ENCODE measurements around the gene PHLDA2. TPM values are rescaled to one million over a fixed set of nuclear protein-coding genes. Genes with fewer than 3 reads are reported as not detected.

Gene PHLDA2
- total RNA-seq, 1 donor from 2014 or later = 0.42 TPM

DNA sequence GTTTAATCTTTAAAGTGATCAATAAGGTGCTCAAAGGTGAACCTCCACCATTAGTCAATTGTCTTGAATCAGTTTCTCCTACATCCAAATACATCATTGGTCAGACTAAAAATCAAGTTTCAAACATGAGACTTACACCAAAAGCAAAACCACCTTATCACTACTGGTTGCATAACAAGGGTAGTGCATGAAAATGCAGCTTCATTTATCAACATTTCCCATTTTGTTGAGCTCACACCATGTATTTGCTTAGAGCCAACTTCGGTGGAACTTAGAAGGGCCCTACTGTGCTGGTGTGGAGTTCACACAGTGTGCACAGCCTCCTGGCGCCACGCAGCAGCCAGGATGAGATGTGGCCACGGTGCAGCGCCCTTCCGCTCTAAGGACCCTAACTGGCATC is 23.1 kb upstream of the PHLDA2 start:
- H3K4me3 Mint-ChIP-seq = no peak overlapping the region

DNA sequence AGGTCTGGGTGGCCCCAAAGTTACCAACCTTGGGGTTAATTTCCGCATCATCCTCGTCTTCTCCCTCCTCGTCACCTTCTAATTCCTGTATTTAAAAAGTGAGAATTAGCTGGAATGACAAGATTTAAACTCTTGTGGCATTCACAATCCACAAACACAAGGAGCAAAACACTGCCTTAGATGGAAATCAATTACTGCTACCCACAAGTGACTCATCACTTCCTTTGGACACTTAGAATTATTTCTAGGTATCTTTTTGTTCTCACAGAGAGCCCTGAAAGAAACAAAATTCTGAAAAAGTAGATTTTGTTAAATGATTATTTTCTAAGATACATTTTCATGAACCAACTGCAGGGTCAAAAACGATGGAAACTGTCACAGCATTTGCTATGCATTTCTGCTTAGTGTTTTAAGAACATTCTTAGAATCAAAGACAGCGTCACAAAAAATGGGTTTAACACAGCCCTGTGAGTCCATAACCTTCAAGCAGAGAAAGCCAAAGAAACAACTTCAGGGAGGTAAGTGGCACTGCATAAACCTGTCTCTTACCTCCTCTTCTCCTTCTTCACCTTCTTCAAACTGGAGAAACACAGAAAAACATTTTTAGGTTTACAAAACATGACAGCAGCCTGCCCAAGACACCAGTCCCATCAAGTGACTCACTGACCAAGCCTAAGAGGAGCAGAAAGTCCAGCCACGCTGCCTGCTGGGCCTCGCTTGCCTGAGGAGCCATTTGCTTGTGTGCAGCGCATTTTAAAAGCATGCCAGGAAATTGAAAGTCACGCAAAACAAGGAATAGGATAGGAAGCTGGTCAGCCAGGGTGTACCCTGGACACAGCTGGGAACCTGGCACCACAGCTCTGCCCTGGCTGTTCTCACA is 22.3 kb upstream of the PHLDA2 start:
- H3K9me3 Mint-ChIP-seq = no peaks in the 10 kb centered on the region
- DNase-seq = no peak
- TF ChIP-seq, protein P1, sequence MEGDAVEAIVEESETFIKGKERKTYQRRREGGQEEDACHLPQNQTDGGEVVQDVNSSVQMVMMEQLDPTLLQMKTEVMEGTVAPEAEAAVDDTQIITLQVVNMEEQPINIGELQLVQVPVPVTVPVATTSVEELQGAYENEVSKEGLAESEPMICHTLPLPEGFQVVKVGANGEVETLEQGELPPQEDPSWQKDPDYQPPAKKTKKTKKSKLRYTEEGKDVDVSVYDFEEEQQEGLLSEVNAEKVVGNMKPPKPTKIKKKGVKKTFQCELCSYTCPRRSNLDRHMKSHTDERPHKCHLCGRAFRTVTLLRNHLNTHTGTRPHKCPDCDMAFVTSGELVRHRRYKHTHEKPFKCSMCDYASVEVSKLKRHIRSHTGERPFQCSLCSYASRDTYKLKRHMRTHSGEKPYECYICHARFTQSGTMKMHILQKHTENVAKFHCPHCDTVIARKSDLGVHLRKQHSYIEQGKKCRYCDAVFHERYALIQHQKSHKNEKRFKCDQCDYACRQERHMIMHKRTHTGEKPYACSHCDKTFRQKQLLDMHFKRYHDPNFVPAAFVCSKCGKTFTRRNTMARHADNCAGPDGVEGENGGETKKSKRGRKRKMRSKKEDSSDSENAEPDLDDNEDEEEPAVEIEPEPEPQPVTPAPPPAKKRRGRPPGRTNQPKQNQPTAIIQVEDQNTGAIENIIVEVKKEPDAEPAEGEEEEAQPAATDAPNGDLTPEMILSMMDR (IDR thresholded peaks at IDR 0.05) = no peak
- no peaks in the 10 kb centered on the region for H3K4me1 Mint-ChIP-seq
- no peak overlapping the region for H3K4me3 Mint-ChIP-seq
- CTCF ChIA-PET = no interaction called here
- ATAC-seq (ENCODE audit: low read depth) = no peak
- no peak overlapping the region for H3K27ac Mint-ChIP-seq
- POLR2A ChIA-PET = no interaction called here
- H3K36me3 Mint-ChIP-seq (ENCODE audit: low read depth) = peaks cover 97% of the 10 kb centered on the region
- no peaks in the 10 kb centered on the region for H3K27me3 Mint-ChIP-seq
- intact Hi-C loops (cut with micrococcal nuclease) = no loop called here

More for the DNA sequence above, 23.1 kb upstream of the PHLDA2 start:
- H3K9me3 Mint-ChIP-seq = no peaks in the 10 kb centered on the region
- ATAC-seq (ENCODE audit: low read depth) (no peak), DNase-seq (no peak)
- H3K27ac Mint-ChIP-seq = no peak overlapping the region
- H3K27me3 Mint-ChIP-seq = no peaks in the 10 kb centered on the region
- intact Hi-C loops (cut with micrococcal nuclease) = no loop called here
- CTCF ChIA-PET = no interaction called here
- no peaks in the 10 kb centered on the region for H3K4me1 Mint-ChIP-seq
- TF ChIP-seq, protein P1 (IDR thresholded peaks at IDR 0.05) = no peak
- H3K36me3 Mint-ChIP-seq (ENCODE audit: low read depth) = peaks cover 97% of the 10 kb centered on the region
- POLR2A ChIA-PET = no interaction called here

DNA sequence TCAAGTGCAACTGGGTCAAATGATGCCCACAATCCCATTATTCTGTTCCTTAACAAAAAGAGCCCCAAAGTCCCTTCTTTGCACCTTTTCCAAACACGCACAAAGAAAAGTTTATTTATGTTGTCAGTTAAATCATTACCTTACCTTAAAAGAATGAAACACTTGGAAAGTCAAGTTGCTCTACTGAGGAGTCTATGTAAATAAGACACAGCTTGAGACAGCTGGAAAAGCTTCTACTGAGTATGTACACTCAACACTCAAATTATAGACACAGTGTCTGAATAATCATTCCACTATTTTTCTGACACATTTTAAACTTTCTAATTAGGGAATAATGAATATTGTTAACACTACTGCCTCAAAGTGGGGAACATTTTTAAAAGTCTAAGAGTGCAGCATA is 21.6 kb upstream of the PHLDA2 start:
- no peak overlapping the region for H3K4me3 Mint-ChIP-seq
- H3K9me3 Mint-ChIP-seq = no peaks in the 10 kb centered on the region
- DNase-seq (no peak), ATAC-seq (ENCODE audit: low read depth) (no peak)
- H3K27ac Mint-ChIP-seq = no peak overlapping the region
- peaks cover 95% of the 10 kb centered on the region for H3K36me3 Mint-ChIP-seq (ENCODE audit: low read depth)
- POLR2A ChIA-PET = no interaction called here
- peaks cover 4% of the 10 kb centered on the region for H3K4me1 Mint-ChIP-seq
- CTCF ChIA-PET = no interaction called here
- TF ChIP-seq, protein P1 (IDR thresholded peaks at IDR 0.05) = no peak
- intact Hi-C loops (cut with micrococcal nuclease) = no loop called here
- no peaks in the 10 kb centered on the region for H3K27me3 Mint-ChIP-seq

DNA sequence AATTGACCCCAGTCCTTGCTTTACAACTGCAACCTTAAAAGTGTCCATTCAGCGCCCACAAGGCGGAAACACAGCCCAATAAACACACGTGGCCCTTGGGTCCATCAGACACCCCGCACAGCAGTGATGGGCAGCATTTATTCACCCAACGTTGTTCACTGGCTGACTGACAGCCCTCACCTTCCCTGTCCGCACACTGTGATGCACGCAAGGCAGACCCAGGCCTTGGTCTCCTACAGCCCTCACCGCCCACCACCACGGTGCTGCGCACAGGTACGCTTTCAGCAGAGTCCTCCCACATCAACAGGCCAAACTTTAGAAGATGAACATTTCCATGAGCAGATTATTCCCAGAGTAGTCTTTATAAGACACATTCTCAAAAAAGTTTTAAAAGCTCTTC is 20.7 kb upstream of the PHLDA2 start:
- H3K4me3 Mint-ChIP-seq = no peak overlapping the region
- POLR2A ChIA-PET = no interaction called here
- DNase-seq (no peak), ATAC-seq (ENCODE audit: low read depth) (no peak)
- peaks cover 97% of the 10 kb centered on the region for H3K36me3 Mint-ChIP-seq (ENCODE audit: low read depth)
- no peaks in the 10 kb centered on the region for H3K27me3 Mint-ChIP-seq
- TF ChIP-seq, protein P1 (IDR thresholded peaks at IDR 0.05) = no peak
- CTCF ChIA-PET = no interaction called here
- no peak overlapping the region for H3K27ac Mint-ChIP-seq
- peaks cover 11% of the 10 kb centered on the region for H3K4me1 Mint-ChIP-seq
- H3K9me3 Mint-ChIP-seq = no peaks in the 10 kb centered on the region
- intact Hi-C loops (cut with micrococcal nuclease) = no loop called here

DNA sequence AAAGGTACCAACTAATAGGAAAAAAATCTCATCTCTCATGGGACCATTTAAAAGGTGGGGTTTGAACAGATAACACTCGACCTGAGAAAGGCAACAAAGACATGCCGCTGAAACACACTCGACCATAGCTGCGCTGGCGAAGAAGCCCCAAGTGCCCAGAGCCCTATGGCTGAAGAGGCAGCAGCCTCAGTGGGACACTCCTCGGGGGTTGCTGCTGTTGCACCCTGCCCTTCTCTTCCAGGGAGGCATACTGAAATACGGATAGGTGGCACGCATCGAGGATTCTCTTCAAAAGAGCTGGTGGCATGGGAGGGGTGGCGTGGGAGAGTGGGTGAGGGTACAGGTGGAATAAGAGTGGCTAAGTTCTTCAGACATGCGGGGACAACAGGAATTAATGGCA is 18.5 kb upstream of the PHLDA2 start:
- Mint-ChIP-seq H3K4me3 (no peak overlapping the region), H3K27me3 (no peaks in the 10 kb centered on the region), H3K9me3 (no peaks in the 10 kb centered on the region), H3K27ac (no peak overlapping the region), H3K36me3 (ENCODE audit: low read depth) (peaks cover 85% of the 10 kb centered on the region), H3K4me1 (peaks cover 11% of the 10 kb centered on the region)
- ATAC-seq (ENCODE audit: low read depth) (no peak), DNase-seq (no peak)
- ChIA-PET POLR2A (no interaction called here), CTCF (no interaction called here)
- intact Hi-C loops (cut with micrococcal nuclease) = no loop called here
- TF ChIP-seq, protein P1 (IDR thresholded peaks at IDR 0.05) = no peak

Measured in activated B cell treated with CpG ODN at 0.5 μM for 24 hours (primary cell).